ENCODE results near the gene ARAP2. TPM values are rescaled to one million over a fixed set of nuclear protein-coding genes. Genes with fewer than 3 reads are reported as not detected.

The ARAP2 gene
- polyA plus RNA-seq, 1 donor (not counting 4 experiments of a cell fraction or from before 2014, with no cell fraction given) = 9.3 TPM

- no peak overlapping the region for H3K9ac ChIP-seq (ENCODE audit: control insufficient read depth, extremely low read depth, insufficient read depth, low read length)
- peaks cover 6 to 10% of the 10 kb centered on the region in 2 experiments for H3K36me3 ChIP-seq (ENCODE audit: control insufficient read depth in 2 of 2, extremely low read depth in 1 of 2, insufficient read depth in 2 of 2, low read length in 2 of 2)
- dilution Hi-C loops (cut with MboI; ENCODE audit: extremely low pct_ligation_motif_present, low sequenced_read_pairs) = no loop called here
- DNase-seq (ENCODE audit: low read depth, low spot score) (no peak), FAIRE-seq (no peak)
- no peaks in the 10 kb centered on the region for H3K9me3 ChIP-seq (ENCODE audit: control insufficient read depth, low read depth, low read length)
- no peak overlapping the region for H3K27ac ChIP-seq (ENCODE audit: control insufficient read depth, insufficient read depth, low read length)
- H4K20me1 ChIP-seq (ENCODE audit: control insufficient read depth, extremely low read depth, insufficient read depth, low read length) = no peaks in the 10 kb centered on the region
- no peak for TF ChIP-seq EZH2 (IDR thresholded peaks at IDR 0.05; ENCODE audit: low read length)
- no peak for TF ChIP-seq CTCF (optimal IDR thresholded peaks at IDR 0.05 in 1 of 3, IDR thresholded peaks at IDR 0.05 in 1 of 3, conservative IDR thresholded peaks at IDR 0.05 in 1 of 3; ENCODE audit: extremely low read depth in 1 of 3, insufficient read depth in 2 of 3, low read length in 3 of 3)
- H3K4me3 ChIP-seq (ENCODE audit: control insufficient read depth in 2 of 3, extremely low read depth in 1 of 3, insufficient read depth in 2 of 3, low read depth in 1 of 3, low read length in 3 of 3) = no peak overlapping the region
- H3K9me1 ChIP-seq (ENCODE audit: control insufficient read depth, extremely low read depth, insufficient read depth, low read length) = no peaks in the 10 kb centered on the region
- no peak overlapping the region for H2AFZ ChIP-seq (ENCODE audit: control insufficient read depth, low read length)
- no peak overlapping the region for H3K4me2 ChIP-seq (ENCODE audit: control insufficient read depth, extremely low read depth, insufficient read depth, low read depth, low read length)
- no peaks in the 10 kb centered on the region for H3K4me1 ChIP-seq (ENCODE audit: control insufficient read depth, extremely low read depth, insufficient read depth, low read length)
- H3K27me3 ChIP-seq (ENCODE audit: control insufficient read depth, extremely low read depth, insufficient read depth, low read length) = no peaks in the 10 kb centered on the region
- H3K79me2 ChIP-seq (ENCODE audit: control insufficient read depth, insufficient read depth, low read length) = no peaks in the 10 kb centered on the region
Observed at GRCh38 chr4:36206012-36206411, 38.3 kb downstream of the ARAP2 start.

- Histone ChIP-seq H4K20me1 (ENCODE audit: control insufficient read depth, extremely low read depth, insufficient read depth, low read length) (no peaks in the 10 kb centered on the region), H2AFZ (ENCODE audit: control insufficient read depth, low read length) (no peak overlapping the region), H3K79me2 (ENCODE audit: control insufficient read depth, insufficient read depth, low read length) (no peaks in the 10 kb centered on the region), H3K27me3 (ENCODE audit: control insufficient read depth, extremely low read depth, insufficient read depth, low read length) (no peaks in the 10 kb centered on the region), H3K9me1 (ENCODE audit: control insufficient read depth, extremely low read depth, insufficient read depth, low read length) (no peaks in the 10 kb centered on the region), H3K9me3 (ENCODE audit: control insufficient read depth, low read depth, low read length) (no peaks in the 10 kb centered on the region), H3K4me3 (ENCODE audit: control insufficient read depth in 2 of 3, extremely low read depth in 1 of 3, insufficient read depth in 2 of 3, low read depth in 1 of 3, low read length in 3 of 3) (no peak overlapping the region), H3K9ac (ENCODE audit: control insufficient read depth, extremely low read depth, insufficient read depth, low read length) (no peak overlapping the region), H3K27ac (ENCODE audit: control insufficient read depth, insufficient read depth, low read length) (no peak overlapping the region), H3K4me2 (ENCODE audit: control insufficient read depth, extremely low read depth, insufficient read depth, low read depth, low read length) (no peak overlapping the region), H3K4me1 (ENCODE audit: control insufficient read depth, extremely low read depth, insufficient read depth, low read length) (no peaks in the 10 kb centered on the region), H3K36me3 (ENCODE audit: control insufficient read depth in 2 of 2, extremely low read depth in 1 of 2, insufficient read depth in 2 of 2, low read length in 2 of 2) (peaks cover 0 to 4% of the 10 kb centered on the region in 2 experiments)
- DNase-seq (ENCODE audit: low read depth, low spot score) (no peak), FAIRE-seq (no peak)
- TF ChIP-seq CTCF (optimal IDR thresholded peaks at IDR 0.05 in 1 of 3, IDR thresholded peaks at IDR 0.05 in 1 of 3, conservative IDR thresholded peaks at IDR 0.05 in 1 of 3; ENCODE audit: extremely low read depth in 1 of 3, insufficient read depth in 2 of 3, low read length in 3 of 3) (no peak), EZH2 (IDR thresholded peaks at IDR 0.05; ENCODE audit: low read length) (no peak)
- dilution Hi-C loops (cut with MboI; ENCODE audit: extremely low pct_ligation_motif_present, low sequenced_read_pairs) = no loop called here
Observed at GRCh38 chr4:36198861-36199260, 45.5 kb downstream of the ARAP2 start.

Data from keratinocyte (primary cell).